Mammary epithelial cell (primary cell): ENCODE data around the gene FSD1L.

Experiments
- CTCF ChIP-seq, 2 donors: IDR thresholded peaks in 1 of 2; conservative IDR thresholded peaks in 1 of 2; 2 replicates each; pipeline ENCODE4 v1.5.1; 2011 to 2012; ENCODE audit warnings: inconsistent platforms in 2 of 2, low read length in 2 of 2, mild to moderate bottlenecking in 2 of 2, control low read depth in 1 of 2, low read depth in 1 of 2; ENCODE audit not compliant: insufficient read depth in 1 of 2; ENCODE audit errors: extremely low read depth in 1 of 2
- EZH2 ChIP-seq: IDR thresholded peaks from 2 replicates; pipeline ENCODE4 v1.6.1; 2012; ENCODE audit warnings: low read length, inconsistent platforms, borderline replicate concordance

GRCh38 chr9:105438141-105438806 is 9.6 kb upstream of the FSD1L start:
- TF ChIP-seq CTCF (conservative IDR thresholded peaks at IDR 0.05 in 1 of 2, IDR thresholded peaks at IDR 0.05 in 1 of 2; ENCODE audit: extremely low read depth in 1 of 2, insufficient read depth in 1 of 2, low read depth in 1 of 2, low read length in 2 of 2) (no peak), EZH2 (no peak)
